H9 (cell line): ENCODE measurements around the gene ZNF300. TPM values are rescaled to one million over a fixed set of nuclear protein-coding genes. Genes with fewer than 3 reads are reported as not detected.

Experiments
- DNase-seq: peaks from one replicate; pipeline ENCODE4 v3.0.0-alpha.2; 2017
- H2AFZ ChIP-seq: one replicate; pipeline ENCODE4 v1.6.1; 2013; ENCODE audit warnings: mild to moderate bottlenecking, low read length, control low read depth, moderate library complexity
- H2AK5ac ChIP-seq: 2 replicates; pipeline ENCODE4 v1.6.1; 2013; ENCODE audit warnings: low read length, control low read depth, mixed read lengths; ENCODE audit not compliant: insufficient read length
- H2BK120ac ChIP-seq: one replicate; pipeline ENCODE4 v1.6.1; 2013; ENCODE audit warnings: low read depth, mild to moderate bottlenecking, low read length, control low read depth, inconsistent platforms; ENCODE audit not compliant: poor library complexity, severe bottlenecking
- H2BK12ac ChIP-seq: 2 replicates; pipeline ENCODE4 v1.6.1; 2013; ENCODE audit warnings: low read length, control low read depth, mixed read lengths, low read depth; ENCODE audit not compliant: insufficient read length
- H2BK15ac ChIP-seq: 2 replicates; pipeline ENCODE4 v1.6.1; 2013; ENCODE audit warnings: low read depth, low read length, control low read depth
- H2BK20ac ChIP-seq: one replicate; pipeline ENCODE4 v1.6.1; 2013; ENCODE audit warnings: low read depth, mild to moderate bottlenecking, low read length, control low read depth, inconsistent platforms; ENCODE audit not compliant: poor library complexity, severe bottlenecking
- H2BK5ac ChIP-seq: 2 replicates; pipeline ENCODE4 v1.6.1; 2013; ENCODE audit warnings: low read length, control low read depth, mixed read lengths; ENCODE audit not compliant: insufficient read length
- H3K14ac ChIP-seq: 2 replicates; pipeline ENCODE4 v1.6.1; 2013; ENCODE audit warnings: low read length, control low read depth; ENCODE audit not compliant: insufficient read depth
- H3K18ac ChIP-seq: 2 replicates; pipeline ENCODE4 v1.6.1; 2013; ENCODE audit warnings: low read depth, mild to moderate bottlenecking, mixed read lengths, low read length, control low read depth; ENCODE audit not compliant: insufficient read length
- H3K23ac ChIP-seq: 2 replicates; pipeline ENCODE4 v1.6.1; 2013; ENCODE audit warnings: low read length, control low read depth, mixed read lengths, low read depth; ENCODE audit not compliant: insufficient read length
- H3K23me2 ChIP-seq: 2 replicates; pipeline ENCODE4 v1.6.1; 2013; ENCODE audit warnings: low read depth, mild to moderate bottlenecking, mixed read lengths, low read length, control low read depth; ENCODE audit not compliant: insufficient read length, poor library complexity, severe bottlenecking
- H3K27ac ChIP-seq: 2 replicates; pipeline ENCODE4 v1.5.1; 2013; ENCODE audit warnings: low read length, control low read depth, mixed read lengths, low read depth; ENCODE audit not compliant: insufficient read length
- H3K27me3 ChIP-seq: 2 replicates; pipeline ENCODE4 v1.6.1; 2013; ENCODE audit warnings: low read length, control low read depth, inconsistent platforms; ENCODE audit not compliant: insufficient read depth
- H3K4ac ChIP-seq: 2 replicates; pipeline ENCODE4 v1.6.1; 2013; ENCODE audit warnings: low read depth, mild to moderate bottlenecking, control low read depth, inconsistent platforms, low read length, moderate library complexity
- H3K4me1 ChIP-seq: 2 replicates; pipeline ENCODE4 v1.6.1; 2013; ENCODE audit warnings: low read length, control low read depth, inconsistent platforms; ENCODE audit not compliant: insufficient read depth
- H3K4me2 ChIP-seq: 2 replicates; pipeline ENCODE4 v1.6.1; 2013; ENCODE audit warnings: low read length, control low read depth, mixed read lengths; ENCODE audit not compliant: insufficient read length, insufficient read depth
- H3K56ac ChIP-seq: 2 replicates; pipeline ENCODE4 v1.6.1; 2013; ENCODE audit warnings: low read depth, mild to moderate bottlenecking, mixed read lengths, low read length, control low read depth; ENCODE audit not compliant: insufficient read length
- H3K79me1 ChIP-seq: 2 replicates; pipeline ENCODE4 v1.6.1; 2013; ENCODE audit warnings: low read depth, mild to moderate bottlenecking, moderate library complexity, low read length, control low read depth, inconsistent platforms; ENCODE audit not compliant: insufficient read depth, poor library complexity, severe bottlenecking
- H3K79me2 ChIP-seq: 2 replicates; pipeline ENCODE4 v1.6.1; 2013; ENCODE audit warnings: low read length, control low read depth, inconsistent platforms; ENCODE audit not compliant: insufficient read depth
- H3K9ac ChIP-seq: 2 replicates; pipeline ENCODE4 v1.6.1; 2013; ENCODE audit warnings: low read length, control low read depth, mixed read lengths; ENCODE audit not compliant: insufficient read length; ENCODE audit errors: extremely low read depth
- H3K9me3 ChIP-seq: one replicate; pipeline ENCODE4 v1.6.1; 2013; ENCODE audit warnings: low read depth, low read length, inconsistent platforms; ENCODE audit not compliant: control insufficient read depth
- H3T11ph ChIP-seq: one replicate; pipeline ENCODE4 v1.6.1; 2013; ENCODE audit warnings: mild to moderate bottlenecking, low read length, control low read depth, inconsistent platforms
- H4K20me1 ChIP-seq: one replicate; pipeline ENCODE4 v1.6.1; 2013; ENCODE audit not compliant: control insufficient read depth, insufficient read length, insufficient read depth
- H4K5ac ChIP-seq: 2 replicates; pipeline ENCODE4 v1.6.1; 2013; ENCODE audit warnings: low read depth, mild to moderate bottlenecking, mixed read lengths, low read length, control low read depth; ENCODE audit not compliant: insufficient read length
- H4K8ac ChIP-seq: replicated peaks from 2 replicates; pipeline ENCODE4 v1.6.1; 2013; ENCODE audit warnings: low read length, control low read depth, mixed read lengths, low read depth; ENCODE audit not compliant: insufficient read length
- H4K91ac ChIP-seq: 2 replicates; pipeline ENCODE4 v1.6.1; 2013; ENCODE audit warnings: low read depth, mild to moderate bottlenecking, moderate library complexity, mixed read lengths, low read length, control low read depth; ENCODE audit not compliant: insufficient read length
- H3K27ac Mint-ChIP-seq, 3 experiments: 2 replicates in 2 of 3; 3 replicates in 1 of 3; pipeline ENCODE4 v1.8.0; 2020 to 2021; ENCODE audit warnings: mixed read lengths in 3 of 3, mild to moderate bottlenecking in 1 of 3, moderate library complexity in 1 of 3
- H3K27me3 Mint-ChIP-seq: 2 replicates; pipeline ENCODE4 v1.8.0; 2021; ENCODE audit warnings: low read depth, mild to moderate bottlenecking, moderate library complexity, mixed read lengths
- H3K36me3 Mint-ChIP-seq, 3 experiments: 2 replicates in 2 of 3; 3 replicates in 1 of 3; pipeline ENCODE4 v1.8.0; 2020 to 2021; ENCODE audit warnings: low read depth in 3 of 3, mixed read lengths in 3 of 3; ENCODE audit not compliant: insufficient read depth in 1 of 3
- H3K4me1 Mint-ChIP-seq, 2 experiments: 2 replicates each; pipeline ENCODE4 v1.8.0; 2020; ENCODE audit warnings: mixed read lengths in 2 of 2
- H3K4me3 Mint-ChIP-seq, 2 experiments: 2 replicates in 1 of 2; 3 replicates in 1 of 2; pipeline ENCODE4 v1.8.0; 2020 to 2021; ENCODE audit warnings: mild to moderate bottlenecking in 2 of 2, mixed read lengths in 2 of 2, moderate library complexity in 1 of 2
- H3K9me3 Mint-ChIP-seq, 2 experiments: 2 replicates in 1 of 2; 3 replicates in 1 of 2; pipeline ENCODE4 v1.8.0; 2020; ENCODE audit warnings: mild to moderate bottlenecking in 2 of 2, mixed read lengths in 2 of 2, moderate library complexity in 1 of 2
- CTCF ChIP-seq: fragments of 200-600 bp; sonication (generic); conservative IDR thresholded peaks from 3 replicates; pipeline ENCODE4 v1.8.0; 2021; ENCODE audit warnings: antibody characterized with exemption, mild to moderate bottlenecking
- WGBS: extraction: QIAGEN DNeasy Blood & Tissue Kit; methylation state at CpG from one replicate; pipeline ENCODE4 v1.1.7; 2013; ENCODE audit warnings: missing lambda C conversion rate, low lambda C conversion rate, mixed read lengths; ENCODE audit not compliant: insufficient read length; ENCODE audit errors: extremely low coverage; 5-methylcytosine and 5-hydroxymethylcytosine counted together
- total RNA-seq: library from RNA; stranded (reverse); gene quantifications from 2 replicates; pipeline ENCODE4 v1.2.1, GENCODE V29; 2021

Gene ZNF300
- total RNA-seq, 1 experiment from 2014 or later, result 7.7 TPM

GRCh38 chr5:150945486-150945885 is 40.7 kb upstream of the ZNF300 start:
- H2BK12ac ChIP-seq, result no peak overlapping the region
- no peaks in the 10 kb centered on the region for H3K4me1 ChIP-seq
- no peaks in the 10 kb centered on the region for H3K79me2 ChIP-seq
- no peak overlapping the region for H2BK120ac ChIP-seq
- no peak overlapping the region for H4K91ac ChIP-seq
- H3K9me3 ChIP-seq, result peaks cover 70% of the 10 kb centered on the region
- no peaks in the 10 kb centered on the region for H3K27me3 ChIP-seq
- no peak overlapping the region for H3K9ac ChIP-seq
- H3K23me2 ChIP-seq, result no peaks in the 10 kb centered on the region
- no peaks in the 10 kb centered on the region for H4K20me1 ChIP-seq
- H3K56ac ChIP-seq, result no peak overlapping the region
- no peak overlapping the region for H2BK20ac ChIP-seq
- H3K27ac ChIP-seq, result no peak overlapping the region
- H4K8ac ChIP-seq, result no peak overlapping the region
- H2BK15ac ChIP-seq, result no peak overlapping the region
- peaks cover 2% of the 10 kb centered on the region; the same call in 1 of the 2 replicates for H3K27me3 Mint-ChIP-seq
- H3K4ac ChIP-seq, result no peak overlapping the region
- H3T11ph ChIP-seq, result no peak overlapping the region
- no peak for DNase-seq
- H3K27ac Mint-ChIP-seq, result no peak overlapping the region
- H4K5ac ChIP-seq, result no peak overlapping the region
- H3K4me2 ChIP-seq, result no peak overlapping the region
- no peaks in the 10 kb centered on the region for H3K79me1 ChIP-seq
- H3K9me3 Mint-ChIP-seq, result peaks cover 73 to 76% of the 10 kb centered on the region in 2 experiments
- peaks cover 8 to 23% (median 8%) of the 10 kb centered on the region in 3 experiments; a peak in 6 of 7 replicates for H3K36me3 Mint-ChIP-seq
- no peak overlapping the region for H3K4me3 Mint-ChIP-seq
- no peak overlapping the region for H3K14ac ChIP-seq
- no peak overlapping the region for H2AFZ ChIP-seq
- H2AK5ac ChIP-seq, result no peak overlapping the region
- no peaks in the 10 kb centered on the region for H3K4me1 Mint-ChIP-seq
- no peak overlapping the region for H3K23ac ChIP-seq
- H3K18ac ChIP-seq, result no peak overlapping the region
- TF ChIP-seq CTCF, result no peak
- no CpG with 5 or more reads among the region's 1 CpG for WGBS
- no peak overlapping the region for H2BK5ac ChIP-seq
